ENCODE measurements around the gene UROS.
A peak's percentile ranks its signal among the peaks of the same experiment; 100 is the strongest.

UROS gene

DNA sequence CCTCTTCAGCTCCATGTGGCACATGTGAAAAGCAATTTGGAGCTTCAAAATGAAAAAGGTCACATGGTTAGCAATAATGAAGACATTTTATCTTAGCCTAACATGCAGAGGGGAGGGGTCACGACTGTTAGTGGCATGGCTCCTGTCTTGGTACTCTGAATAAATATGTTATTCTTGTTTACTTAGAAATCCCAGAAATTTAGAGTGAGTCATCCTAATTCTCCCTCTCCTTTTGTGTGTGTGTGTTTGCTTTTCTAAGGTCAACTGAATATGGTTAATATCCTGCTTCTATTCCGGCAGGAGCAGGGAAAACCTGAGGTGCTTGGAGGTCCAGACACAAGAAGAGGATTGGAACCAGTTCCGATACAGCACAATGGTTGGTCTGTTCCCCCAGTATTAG is 17.9 kb upstream of the UROS start:
- no peak overlapping the region for H3K4me3 Mint-ChIP-seq
- H3K4me1 Mint-ChIP-seq = peaks cover 16% of the 10 kb centered on the region
- H3K27me3 Mint-ChIP-seq (ENCODE audit: low read depth) = no peaks in the 10 kb centered on the region
- H3K36me3 Mint-ChIP-seq (ENCODE audit: low read depth) = peaks cover 57% of the 10 kb centered on the region
- H3K9me3 Mint-ChIP-seq = no peaks in the 10 kb centered on the region
- H3K27ac Mint-ChIP-seq = no peak overlapping the region
- TF ChIP-seq, protein P1, sequence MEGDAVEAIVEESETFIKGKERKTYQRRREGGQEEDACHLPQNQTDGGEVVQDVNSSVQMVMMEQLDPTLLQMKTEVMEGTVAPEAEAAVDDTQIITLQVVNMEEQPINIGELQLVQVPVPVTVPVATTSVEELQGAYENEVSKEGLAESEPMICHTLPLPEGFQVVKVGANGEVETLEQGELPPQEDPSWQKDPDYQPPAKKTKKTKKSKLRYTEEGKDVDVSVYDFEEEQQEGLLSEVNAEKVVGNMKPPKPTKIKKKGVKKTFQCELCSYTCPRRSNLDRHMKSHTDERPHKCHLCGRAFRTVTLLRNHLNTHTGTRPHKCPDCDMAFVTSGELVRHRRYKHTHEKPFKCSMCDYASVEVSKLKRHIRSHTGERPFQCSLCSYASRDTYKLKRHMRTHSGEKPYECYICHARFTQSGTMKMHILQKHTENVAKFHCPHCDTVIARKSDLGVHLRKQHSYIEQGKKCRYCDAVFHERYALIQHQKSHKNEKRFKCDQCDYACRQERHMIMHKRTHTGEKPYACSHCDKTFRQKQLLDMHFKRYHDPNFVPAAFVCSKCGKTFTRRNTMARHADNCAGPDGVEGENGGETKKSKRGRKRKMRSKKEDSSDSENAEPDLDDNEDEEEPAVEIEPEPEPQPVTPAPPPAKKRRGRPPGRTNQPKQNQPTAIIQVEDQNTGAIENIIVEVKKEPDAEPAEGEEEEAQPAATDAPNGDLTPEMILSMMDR (IDR thresholded peaks at IDR 0.05; ENCODE audit: unreplicated experiment in 3 of 3) = no peak

DNA sequence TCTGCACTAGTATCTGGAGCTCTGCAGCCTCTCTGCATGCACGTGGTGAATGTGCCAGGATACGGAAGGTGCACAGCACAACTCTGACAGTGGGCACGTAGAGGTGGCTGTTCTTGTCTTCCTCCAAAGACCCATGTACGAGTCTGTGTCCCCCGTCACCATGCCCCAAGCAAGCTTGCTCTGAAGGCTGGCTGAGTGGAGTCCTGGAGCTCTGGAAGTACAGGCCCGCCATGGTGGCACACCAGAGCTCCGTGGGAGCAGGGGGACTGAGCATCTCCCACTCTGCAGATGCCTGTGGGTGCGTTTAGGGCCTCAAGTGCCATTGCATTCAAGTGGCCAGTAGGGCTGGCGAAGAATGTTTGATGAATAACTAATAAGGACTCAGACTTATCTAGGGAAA is 17.3 kb upstream of the UROS start:
- peaks cover 16% of the 10 kb centered on the region for H3K4me1 Mint-ChIP-seq
- peaks cover 60% of the 10 kb centered on the region for H3K36me3 Mint-ChIP-seq (ENCODE audit: low read depth)
- TF ChIP-seq, protein P1 (IDR thresholded peaks at IDR 0.05; ENCODE audit: unreplicated experiment in 3 of 3) = no peak
- H3K27me3 Mint-ChIP-seq (ENCODE audit: low read depth) = no peaks in the 10 kb centered on the region
- H3K27ac Mint-ChIP-seq = no peak overlapping the region
- H3K4me3 Mint-ChIP-seq = no peak overlapping the region
- no peaks in the 10 kb centered on the region for H3K9me3 Mint-ChIP-seq

DNA sequence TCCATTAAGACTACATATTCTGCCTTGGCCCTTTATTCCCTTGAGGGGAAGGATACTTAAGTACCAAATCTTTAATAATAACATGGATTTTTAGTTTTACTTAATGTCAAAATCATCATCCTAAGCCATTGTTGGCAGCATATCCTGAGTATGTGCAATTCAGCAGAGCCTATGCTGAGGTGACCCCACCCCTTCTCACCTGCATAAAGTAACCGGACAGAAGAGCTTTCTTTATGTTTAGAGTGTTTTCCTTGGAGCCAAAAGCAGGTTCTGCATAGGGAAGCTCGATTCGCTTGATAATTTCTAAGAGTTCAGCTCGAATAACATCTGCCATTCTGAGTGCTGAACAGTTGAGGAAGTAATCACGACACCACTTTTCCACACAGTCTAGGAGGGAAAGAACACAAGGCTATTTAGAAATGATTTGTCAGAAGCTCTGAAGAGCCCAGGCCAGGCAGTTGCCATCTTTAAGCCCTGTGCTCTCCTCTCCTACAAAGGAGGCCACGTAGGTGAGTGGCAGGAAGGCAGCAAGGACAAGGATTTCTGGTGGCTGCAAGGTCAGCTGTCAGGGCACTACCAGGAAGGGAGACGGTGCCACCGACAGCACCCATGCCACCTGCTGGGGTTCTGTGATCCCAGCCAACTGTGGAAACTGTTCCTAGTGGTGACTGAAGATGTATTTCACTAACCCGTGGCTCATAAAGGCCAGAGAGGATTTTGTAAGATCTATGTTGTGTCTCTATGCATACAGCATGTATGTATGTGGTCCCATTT is 15.9 kb upstream of the UROS start:
- H3K36me3 Mint-ChIP-seq (ENCODE audit: low read depth) = peaks cover 67% of the 10 kb centered on the region

DNA sequence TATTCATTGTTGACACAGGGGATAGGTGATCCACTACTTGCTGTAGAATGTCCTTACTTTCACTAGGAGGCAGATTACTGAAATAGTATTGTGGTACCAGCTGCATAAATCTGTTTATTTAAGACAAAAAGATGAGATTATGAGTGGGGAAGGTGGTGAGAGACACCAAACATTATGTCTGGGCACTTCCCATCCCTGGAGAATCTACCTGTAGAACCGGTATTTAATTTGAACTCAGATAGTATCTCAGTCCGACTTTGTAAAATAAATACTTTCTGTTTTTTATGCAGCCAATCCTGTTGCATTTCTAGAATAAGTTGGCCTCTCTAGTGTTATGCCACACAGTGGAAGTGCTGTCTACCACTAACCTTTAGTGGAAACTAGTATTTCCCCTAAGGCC is 13.7 kb upstream of the UROS start:
- H3K27ac Mint-ChIP-seq = no peak overlapping the region
- H3K9me3 Mint-ChIP-seq = no peaks in the 10 kb centered on the region
- H3K4me1 Mint-ChIP-seq = no peaks in the 10 kb centered on the region

More for the DNA sequence above, 15.9 kb upstream of the UROS start:
- Mint-ChIP-seq H3K9me3 (no peaks in the 10 kb centered on the region), H3K4me1 (peaks cover 4% of the 10 kb centered on the region), H3K27ac (no peak overlapping the region), H3K4me3 (no peak overlapping the region), H3K27me3 (ENCODE audit: low read depth) (no peaks in the 10 kb centered on the region)
- TF ChIP-seq, protein P1 (IDR thresholded peaks at IDR 0.05; ENCODE audit: unreplicated experiment in 3 of 3) = no peak

GRCh38 chr10:125828311-125828710 is 5.3 kb upstream of the UROS start:
- Mint-ChIP-seq H3K27me3 (ENCODE audit: low read depth) (no peaks in the 10 kb centered on the region), H3K36me3 (ENCODE audit: low read depth) (peaks cover 38% of the 10 kb centered on the region), H3K27ac (peak overlapping the region in 1 of 3 experiments; percentile 21), H3K4me3 (peak overlapping the region in 1 of 3 experiments; percentile 9), H3K9me3 (no peaks in the 10 kb centered on the region), H3K4me1 (peaks cover 24% of the 10 kb centered on the region)
- TF ChIP-seq, protein P1 (IDR thresholded peaks at IDR 0.05; ENCODE audit: unreplicated experiment in 3 of 3) = no peak

More for the DNA sequence above, 13.7 kb upstream of the UROS start:
- Mint-ChIP-seq H3K27me3 (ENCODE audit: low read depth) (no peaks in the 10 kb centered on the region), H3K4me3 (no peak overlapping the region), H3K36me3 (ENCODE audit: low read depth) (peaks cover 69% of the 10 kb centered on the region)
- TF ChIP-seq, protein P1 (IDR thresholded peaks at IDR 0.05; ENCODE audit: unreplicated experiment in 3 of 3) = no peak

GRCh38 chr10:125827133-125827532 is 4.1 kb upstream of the UROS start:
- H3K4me1 Mint-ChIP-seq = peaks cover 24% of the 10 kb centered on the region
- H3K9me3 Mint-ChIP-seq = no peaks in the 10 kb centered on the region
- H3K4me3 Mint-ChIP-seq = peak overlapping the region; percentile 16 to 70 (median 62)
- no peak overlapping the region for H3K27ac Mint-ChIP-seq
- peaks cover 34% of the 10 kb centered on the region for H3K36me3 Mint-ChIP-seq (ENCODE audit: low read depth)
- no peaks in the 10 kb centered on the region for H3K27me3 Mint-ChIP-seq (ENCODE audit: low read depth)
- TF ChIP-seq, protein P1 (IDR thresholded peaks at IDR 0.05; ENCODE audit: unreplicated experiment in 3 of 3) = no peak
